Thyroid gland (tissue), 4 donors: ENCODE data around the gene TEX44.
"Not testable (repeated sequence)": the region's sequence is repeated elsewhere in the genome, so short reads cannot be mapped to it uniquely, and the experiment has no call there.

ENCODE experiments used
- CTCF ChIP-seq, 6 experiments: fragments of 200-600 bp in 3 of 6; fragments of 450-650 bp in 3 of 6; sonication (generic) in 3 of 6; IDR thresholded peaks; one replicate each; pipeline ENCODE4 v1.5.1; 2016 to 2019; ENCODE audit warnings: antibody characterized with exemption in 6 of 6, mild to moderate bottlenecking in 2 of 6, inconsistent platforms in 1 of 6, moderate library complexity in 1 of 6
- POLR2A ChIP-seq, 2 donors: fragments of 450-650 bp; IDR thresholded peaks; one replicate each; pipeline ENCODE4 v1.6.1; 2017; ENCODE audit warnings: antibody characterized with exemption in 2 of 2, mild to moderate bottlenecking in 2 of 2, moderate library complexity in 1 of 2

- not testable (repeated sequence) for TF ChIP-seq POLR2A, CTCF (IDR thresholded peaks at IDR 0.05)
These were observed 14.0 kb upstream of the TEX44 start for GRCh38 chr2:231578655-231579054.
